ENCODE data around the gene NES.

The NES gene

DNA sequence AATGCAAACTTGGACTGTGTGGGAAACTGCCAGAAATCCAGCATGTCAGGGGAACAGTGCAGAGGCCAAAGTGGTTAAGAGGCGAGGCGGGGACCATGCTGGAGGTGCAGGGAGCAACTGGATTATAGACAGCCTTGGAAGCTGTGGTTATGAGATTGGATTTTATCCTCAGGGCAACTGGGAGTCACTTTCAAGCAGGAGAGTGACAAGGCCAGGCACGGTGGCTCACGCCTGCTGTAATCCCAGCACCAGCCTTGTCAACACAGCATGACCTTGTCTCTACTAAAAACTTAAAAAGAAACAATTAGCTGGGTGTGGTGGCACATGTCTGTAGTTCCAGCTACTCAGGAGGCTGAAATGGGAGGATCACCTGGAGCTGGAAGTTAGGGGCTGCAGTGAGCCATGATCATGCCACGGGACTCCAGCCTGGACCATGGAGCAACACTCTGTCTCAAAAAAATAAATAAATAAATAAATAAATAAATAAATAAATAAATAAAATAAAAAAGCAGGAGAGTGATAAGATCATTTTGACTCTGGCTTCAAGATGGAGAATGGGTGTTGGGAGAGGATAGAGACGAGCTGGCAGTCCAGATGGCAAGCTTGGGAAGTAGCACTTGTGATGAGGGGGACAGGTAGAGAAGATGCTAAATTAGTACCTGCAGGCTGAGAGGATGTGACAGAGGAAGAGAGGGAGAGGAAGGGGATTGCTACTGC is 54.5 kb downstream of the NES start (continued):
- TF ChIP-seq INSM2 (tag by site-specific recombination; IDR thresholded peaks at IDR 0.05) (0 out of 2 replicates have a peak, but pooled peaks have one; percentile 15), SP7 (tag by site-specific recombination; IDR thresholded peaks at IDR 0.05) (peak; percentile 39; the same call in 1 of the 2 replicates), ZNF302 (tag by site-specific recombination; IDR thresholded peaks at IDR 0.05; ENCODE audit: low read depth) (0 out of 2 replicates have a peak, but pooled peaks have one; percentile 54), ZNF558 (tag by site-specific recombination; IDR thresholded peaks at IDR 0.05) (peak; percentile 92), TRIM28 (IDR thresholded peaks at IDR 0.05; ENCODE audit: borderline replicate concordance, low read length) (no peak), MYNN (tag by site-specific recombination; IDR thresholded peaks at IDR 0.05; ENCODE audit: borderline replicate concordance) (peak; percentile 65; the same call in 1 of the 2 replicates), ZNF175 (tag by site-specific recombination; IDR thresholded peaks at IDR 0.05) (no peak), ZNF121 (tag by site-specific recombination; IDR thresholded peaks at IDR 0.05) (0 out of 2 replicates have a peak, but pooled peaks have one; percentile 58), GLI2 (tag by site-specific recombination; IDR thresholded peaks at IDR 0.05; ENCODE audit: borderline replicate concordance, low read depth) (peak; percentile 92; the same call in 1 of the 2 replicates), ZNF354C (tag by site-specific recombination; IDR thresholded peaks at IDR 0.05; ENCODE audit: borderline replicate concordance, low read depth) (peak; percentile 90; the same call in 1 of the 2 replicates), ZNF560 (tag by site-specific recombination; IDR thresholded peaks at IDR 0.05; ENCODE audit: borderline replicate concordance) (peak; percentile 98), ZNF830 (tag by site-specific recombination; IDR thresholded peaks at IDR 0.05; ENCODE audit: low read depth) (no peak), ZBTB26 (tag by site-specific recombination; optimal IDR thresholded peaks at IDR 0.05) (no peak), FEZF1 (tag by site-specific recombination; IDR thresholded peaks at IDR 0.05) (0 out of 2 replicates have a peak, but pooled peaks have one; percentile 12), ZSCAN4 (tag by site-specific recombination; IDR thresholded peaks at IDR 0.05) (no peak), ZNF561 (tag by site-specific recombination; IDR thresholded peaks at IDR 0.05; ENCODE audit: borderline replicate concordance) (no peak), KLF7 (tag by site-specific recombination; IDR thresholded peaks at IDR 0.05; ENCODE audit: borderline replicate concordance) (peak; percentile 82; the same call in 1 of the 2 replicates), ZNF10 (tag by site-specific recombination; IDR thresholded peaks at IDR 0.05) (peak; percentile 33; the same call in 1 of the 2 replicates), ZNF704 (tag by site-specific recombination; IDR thresholded peaks at IDR 0.05) (peak; percentile 74; the same call in 1 of the 2 replicates), PRDM1 (tag by site-specific recombination; IDR thresholded peaks at IDR 0.05) (no peak), ZNF112 (tag by site-specific recombination; IDR thresholded peaks at IDR 0.05) (no peak), ZNF423 (tag by site-specific recombination; IDR thresholded peaks at IDR 0.05) (no peak), ZNF148 (tag by site-specific recombination; IDR thresholded peaks at IDR 0.05; ENCODE audit: borderline replicate concordance) (no peak)
- TF ChIP-seq, protein P1, sequence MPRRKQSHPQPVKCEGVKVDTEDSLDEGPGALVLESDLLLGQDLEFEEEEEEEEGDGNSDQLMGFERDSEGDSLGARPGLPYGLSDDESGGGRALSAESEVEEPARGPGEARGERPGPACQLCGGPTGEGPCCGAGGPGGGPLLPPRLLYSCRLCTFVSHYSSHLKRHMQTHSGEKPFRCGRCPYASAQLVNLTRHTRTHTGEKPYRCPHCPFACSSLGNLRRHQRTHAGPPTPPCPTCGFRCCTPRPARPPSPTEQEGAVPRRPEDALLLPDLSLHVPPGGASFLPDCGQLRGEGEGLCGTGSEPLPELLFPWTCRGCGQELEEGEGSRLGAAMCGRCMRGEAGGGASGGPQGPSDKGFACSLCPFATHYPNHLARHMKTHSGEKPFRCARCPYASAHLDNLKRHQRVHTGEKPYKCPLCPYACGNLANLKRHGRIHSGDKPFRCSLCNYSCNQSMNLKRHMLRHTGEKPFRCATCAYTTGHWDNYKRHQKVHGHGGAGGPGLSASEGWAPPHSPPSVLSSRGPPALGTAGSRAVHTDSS (tag by site-specific recombination; IDR thresholded peaks at IDR 0.05): no peak
- TF ChIP-seq, protein P2, sequence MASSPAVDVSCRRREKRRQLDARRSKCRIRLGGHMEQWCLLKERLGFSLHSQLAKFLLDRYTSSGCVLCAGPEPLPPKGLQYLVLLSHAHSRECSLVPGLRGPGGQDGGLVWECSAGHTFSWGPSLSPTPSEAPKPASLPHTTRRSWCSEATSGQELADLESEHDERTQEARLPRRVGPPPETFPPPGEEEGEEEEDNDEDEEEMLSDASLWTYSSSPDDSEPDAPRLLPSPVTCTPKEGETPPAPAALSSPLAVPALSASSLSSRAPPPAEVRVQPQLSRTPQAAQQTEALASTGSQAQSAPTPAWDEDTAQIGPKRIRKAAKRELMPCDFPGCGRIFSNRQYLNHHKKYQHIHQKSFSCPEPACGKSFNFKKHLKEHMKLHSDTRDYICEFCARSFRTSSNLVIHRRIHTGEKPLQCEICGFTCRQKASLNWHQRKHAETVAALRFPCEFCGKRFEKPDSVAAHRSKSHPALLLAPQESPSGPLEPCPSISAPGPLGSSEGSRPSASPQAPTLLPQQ (tag by site-specific recombination; IDR thresholded peaks at IDR 0.05): peak; percentile 42; the same call in 1 of the 2 replicates

All from HEK293 (cell line).